Transverse colon (tissue), 4 donors: ENCODE results near the gene ARFGAP2. TPM values are rescaled to one million over a fixed set of nuclear protein-coding genes. Genes with fewer than 3 reads are reported as not detected.

ENCODE experiments used
- DNase-seq: peaks from one replicate; pipeline ENCODE4 v3.0.0-alpha.2; 2019
- H3K27ac ChIP-seq, 4 donors: fragments of 200-600 bp; sonication (generic); 2 replicates each; pipeline ENCODE4 v1.5.1; 2016 to 2018; ENCODE audit warnings: inconsistent platforms in 4 of 4
- H3K27me3 ChIP-seq: fragments of 200-600 bp; sonication (generic); 2 replicates; pipeline ENCODE4 v1.5.1; 2017; ENCODE audit warnings: inconsistent platforms
- H3K36me3 ChIP-seq, 4 donors: fragments of 200-600 bp; sonication (generic); 2 replicates each; pipeline ENCODE4 v1.5.1; 2017 to 2019; ENCODE audit warnings: inconsistent platforms in 4 of 4
- H3K4me1 ChIP-seq, 4 donors: fragments of 200-600 bp; sonication (generic); 2 replicates each; pipeline ENCODE4 v1.5.1; 2017 to 2020; ENCODE audit warnings: inconsistent platforms in 4 of 4
- H3K4me3 ChIP-seq, 4 donors: fragments of 200-600 bp; sonication (generic); 1 replicate in 1 of 4; 2 replicates in 3 of 4; pipeline versions ENCODE4 v1.5.1 to v1.6.1; 2017 to 2019; ENCODE audit warnings: inconsistent platforms in 4 of 4
- H3K9me3 ChIP-seq, 2 donors: fragments of 200-600 bp; sonication (generic); 2 replicates each; pipeline ENCODE4 v1.5.1; 2017 to 2019; ENCODE audit warnings: inconsistent platforms in 2 of 2
- CTCF ChIP-seq, 5 experiments: fragments of 200-600 bp in 3 of 5; fragments of 450-650 bp in 2 of 5; sonication (generic) in 3 of 5; IDR thresholded peaks; 1 replicate in 2 of 5; 2 replicates in 3 of 5; pipeline ENCODE4 v1.5.1; 2016 to 2017; ENCODE audit warnings: antibody characterized with exemption in 5 of 5, inconsistent platforms in 3 of 5, mild to moderate bottlenecking in 2 of 5, moderate library complexity in 1 of 5
- EP300 ChIP-seq: sonication (generic); formaldehyde crosslinking; IDR thresholded peaks from one replicate; pipeline ENCODE4 v1.6.1; 2017; ENCODE audit warnings: antibody characterized with exemption, low read depth
- POLR2A ChIP-seq: fragments of 450-650 bp; IDR thresholded peaks from one replicate; pipeline ENCODE4 v1.6.1; 2016; ENCODE audit warnings: antibody characterized with exemption, mild to moderate bottlenecking, moderate library complexity
- POLR2AphosphoS5 ChIP-seq, 3 donors: sonication (generic); formaldehyde crosslinking; IDR thresholded peaks; one replicate each; pipeline ENCODE4 v1.6.1; 2016; ENCODE audit warnings: antibody characterized with exemption in 3 of 3
- WGBS, 2 donors: methylation state at CpG; one replicate each; pipeline ENCODE4 v1.1.5; 2018; ENCODE audit warnings: low coverage in 1 of 2; 5-methylcytosine and 5-hydroxymethylcytosine counted together
- in situ Hi-C, 4 donors: fragments of 200-750 bp; cut with MboI; loops; one replicate each; pipeline versions ENCODE4 v1.15.0 to v1.15.1; 2017; ENCODE audit warnings: low sequenced_read_pairs in 3 of 4, low pct_ligation_motif_present in 1 of 4, low pct_unique_long_range_greater_than_20kb in 1 of 4
- intact Hi-C: fragments of 100-400 bp; cut with DNase I; formaldehyde crosslinking; loops from one replicate; pipeline ENCODE4 v1.15.1; 2023; ENCODE audit warnings: low total_unique reads
- total RNA-seq, 4 donors: library from RNA; depleted of rRNA; stranded (reverse); fragments of >200 nt; gene quantifications; one replicate each; pipeline ENCODE4 v1.1.0, GENCODE V29; 2016

ARFGAP2 gene
- total RNA-seq, 4 donors from 2014 or later: 123 to 213 (median 132) TPM

DNA sequence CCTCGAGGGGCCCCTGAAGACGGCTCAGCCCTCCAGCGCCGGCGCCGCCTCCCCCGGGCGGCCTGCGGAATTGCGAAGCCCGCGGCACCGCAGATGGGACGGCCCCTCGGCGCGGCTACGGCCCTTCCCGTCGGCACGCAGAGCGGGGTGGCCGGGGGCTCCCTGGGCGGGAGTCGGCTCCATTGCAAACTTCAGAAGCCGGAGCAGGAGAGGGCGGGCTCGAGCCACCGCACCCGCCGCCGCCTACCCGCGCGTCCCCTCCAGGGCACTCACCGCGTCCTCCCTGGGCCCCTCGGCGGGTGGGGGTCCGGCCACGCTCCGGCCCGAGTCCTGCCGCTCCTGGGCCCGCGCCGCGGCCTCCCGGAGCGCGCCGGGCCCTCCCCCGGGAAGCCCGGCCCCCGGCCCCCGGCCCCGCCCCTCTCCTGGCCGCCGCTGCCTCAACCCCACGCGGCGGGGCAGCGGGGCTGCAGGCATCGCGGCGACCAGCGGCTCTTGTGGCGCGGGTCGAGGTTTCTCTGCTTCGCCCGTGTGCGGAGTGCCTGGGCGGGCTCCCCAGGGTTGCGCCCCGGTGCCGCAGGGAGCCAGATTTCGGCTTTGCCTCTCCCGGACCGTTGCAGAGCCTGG is 9.5 kb upstream of the ARFGAP2 start, which contains the start of gene PACSIN3:
Gene PACSIN3, minus strand, starts transcription at position 359 of the 624 bp plus-strand sequence. CDS start 3,707 bp downstream, outside the sequence.
- Histone ChIP-seq H3K27me3 (peaks cover 46% of the 10 kb centered on the region), H3K9me3 (no peaks in the 10 kb centered on the region), H3K27ac (peak within 1 kb of the TSS; percentile 80 to 92 (median 89)), H3K4me1 (peaks cover 10 to 43% (median 34%) of the 10 kb centered on the region in 4 donors), H3K36me3 (no peaks in the 10 kb centered on the region), H3K4me3 (peak within 1 kb of the TSS; percentile 44 to 91 (median 69))
- DNase-seq: peak; percentile 61
- TF ChIP-seq POLR2A: no peak
- peak in 1 of 5 experiments; percentile 39 for TF ChIP-seq CTCF (IDR thresholded peaks at IDR 0.05)
- in situ Hi-C loops (loop anchor here in 1 of 4 donors (25.0 kb wide), 1 partner anchor 176 kb away; the partner anchor contains the start of gene MYBPC3), intact Hi-C loops (no loop called here)
- 1% methylated on average over 36 of the region's 80 CpGs; no CpG with 5 or more reads in 1 of the 2 donors for WGBS, 2 donors

DNA sequence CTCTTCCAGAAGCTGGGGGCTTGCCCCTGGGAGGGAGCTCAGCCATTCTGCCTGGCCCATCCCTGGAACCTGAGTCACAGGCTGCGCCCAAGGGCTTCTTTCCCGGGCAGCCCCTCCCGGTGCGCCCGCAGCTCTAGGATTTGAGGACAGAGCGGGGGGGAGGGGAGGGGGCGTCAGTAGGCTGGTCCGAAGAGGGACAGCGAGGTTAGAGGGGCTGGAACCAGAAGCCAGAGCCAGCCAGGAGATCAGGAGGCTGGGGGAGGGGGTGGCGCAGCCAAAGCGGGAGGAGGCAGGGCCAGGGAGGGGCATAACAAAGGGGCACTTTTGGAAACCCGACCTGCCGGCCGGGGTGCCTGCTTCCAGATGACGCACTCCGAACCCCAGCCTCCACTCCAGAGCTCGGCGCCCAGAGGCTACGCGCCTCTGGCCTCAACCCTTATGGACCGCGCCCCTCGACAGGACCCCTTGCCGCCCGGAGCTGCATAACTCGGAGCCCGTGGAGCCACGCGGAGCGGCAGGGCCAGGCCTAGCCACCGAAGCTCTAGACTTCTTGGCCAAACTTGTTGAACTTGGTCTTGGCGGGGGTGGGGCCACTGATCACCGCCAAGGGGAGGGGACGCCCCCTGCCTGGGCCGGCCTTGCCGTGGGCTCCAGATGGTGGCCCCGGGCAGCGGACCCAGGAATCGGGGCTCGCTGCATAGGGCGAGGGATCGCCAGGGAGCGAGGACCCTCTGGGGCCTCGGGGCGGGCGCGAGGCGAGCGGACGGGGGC is 8.8 kb upstream of the ARFGAP2 start:
- H3K27me3 ChIP-seq: peaks cover 46% of the 10 kb centered on the region
- TF ChIP-seq CTCF (IDR thresholded peaks at IDR 0.05) (no peak), POLR2AphosphoS5 (IDR thresholded peaks at IDR 0.05) (peak; percentile 10 to 54 (median 23)), EP300 (no peak), POLR2A (peak; percentile 22)
- in situ Hi-C loops (loop anchor here in 1 of 4 donors (25.0 kb wide), 1 partner anchor 177 kb away; the partner anchor contains the start of gene MYBPC3), intact Hi-C loops (no loop called here)
- no peaks in the 10 kb centered on the region for H3K36me3 ChIP-seq
- peak; percentile 39 for DNase-seq
- H3K9me3 ChIP-seq: no peaks in the 10 kb centered on the region
- peak overlapping the region; percentile 44 to 91 (median 69) for H3K4me3 ChIP-seq
- WGBS, 2 donors: 20 to 21% methylated on average over 2 to 30 of the region's 50 CpGs
- peaks cover 10 to 43% (median 34%) of the 10 kb centered on the region in 4 donors for H3K4me1 ChIP-seq
- peak overlapping the region; percentile 80 to 92 (median 89) for H3K27ac ChIP-seq

DNA sequence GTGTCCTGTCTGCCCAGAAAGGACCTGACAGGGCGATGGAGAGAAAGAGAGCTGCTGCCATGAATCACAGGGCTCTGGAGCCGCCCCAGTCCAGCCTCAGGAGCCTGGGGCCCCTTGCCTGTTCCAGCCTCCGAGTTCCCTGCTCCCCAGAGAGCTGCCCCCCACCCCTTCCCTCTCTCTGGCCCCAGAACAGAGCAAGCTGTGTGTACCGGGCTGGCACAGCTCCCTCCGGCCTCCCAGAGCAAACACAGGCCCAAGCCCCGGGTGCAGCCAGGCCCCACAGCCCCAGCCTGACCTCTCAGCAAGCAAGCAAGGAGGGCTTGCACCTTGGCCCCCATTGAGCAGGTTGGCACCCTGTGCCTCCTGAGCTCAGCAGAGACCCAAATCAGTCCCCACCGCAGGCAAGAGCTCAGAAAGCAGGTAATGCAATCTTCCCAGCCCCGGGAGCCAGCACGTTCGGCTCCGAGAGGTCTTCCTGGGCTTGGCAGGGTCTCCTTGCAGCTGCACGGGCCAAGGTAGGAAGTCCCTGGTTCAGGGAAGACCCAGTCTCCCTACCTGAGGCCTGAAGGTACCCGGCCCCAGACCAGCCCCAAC is 8.1 kb upstream of the ARFGAP2 start:
- Histone ChIP-seq H3K4me1 (peaks cover 10 to 43% (median 34%) of the 10 kb centered on the region in 4 donors), H3K27ac (peak overlapping the region; percentile 80 to 92 (median 89)), H3K4me3 (peak overlapping the region; percentile 44 to 91 (median 69)), H3K36me3 (no peaks in the 10 kb centered on the region), H3K9me3 (no peaks in the 10 kb centered on the region), H3K27me3 (peaks cover 46% of the 10 kb centered on the region)
- TF ChIP-seq CTCF (IDR thresholded peaks at IDR 0.05) (no peak), POLR2A (no peak), EP300 (no peak), POLR2AphosphoS5 (IDR thresholded peaks at IDR 0.05) (no peak)
- intact Hi-C loops (no loop called here), in situ Hi-C loops (loop anchor here in 1 of 4 donors (25.0 kb wide), 1 partner anchor 177 kb away; the partner anchor contains the start of gene MYBPC3)
- DNase-seq: no peak
- WGBS, 2 donors: 38% methylated on average over 11 of the region's 13 CpGs; no CpG with 5 or more reads in 1 of the 2 donors

DNA sequence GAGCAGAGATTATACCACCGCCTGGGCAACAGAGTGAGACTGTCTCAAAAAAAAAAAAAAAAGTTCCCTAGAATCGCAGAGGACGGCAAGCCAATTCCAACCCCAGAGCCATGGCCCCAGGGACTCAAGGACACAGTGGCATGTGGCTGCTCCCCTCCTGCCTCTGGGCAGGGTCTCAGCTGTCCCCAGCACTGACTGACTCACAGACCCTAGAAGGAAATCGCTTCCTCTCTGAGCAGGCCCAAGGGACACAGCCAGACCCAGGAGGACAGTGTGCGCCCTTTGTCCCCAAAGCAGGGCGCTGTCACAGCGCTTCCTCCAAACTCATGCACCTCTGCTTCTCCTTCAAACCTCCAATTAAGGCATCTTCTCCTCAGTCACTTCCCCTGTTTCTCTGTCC is 7.3 kb upstream of the ARFGAP2 start:
- in situ Hi-C loops: loop anchor here in 1 of 4 donors (25.0 kb wide), 1 partner anchor 178 kb away; the partner anchor contains the start of gene MYBPC3

More for the DNA sequence above, 7.3 kb upstream of the ARFGAP2 start:
- no peak for DNase-seq
- H3K27me3 ChIP-seq: peaks cover 44% of the 10 kb centered on the region
- intact Hi-C loops: no loop called here
- 73 to 93% methylated on average over 3 to 7 of the region's 7 CpGs for WGBS, 2 donors
- no peaks in the 10 kb centered on the region for H3K36me3 ChIP-seq
- H3K27ac ChIP-seq: peak overlapping the region; percentile 80 to 92 (median 89)
- H3K4me1 ChIP-seq: peaks cover 10 to 39% (median 32%) of the 10 kb centered on the region in 4 donors
- TF ChIP-seq POLR2AphosphoS5 (IDR thresholded peaks at IDR 0.05): no peak
- no peak for TF ChIP-seq POLR2A
- no peak for TF ChIP-seq EP300
- no peak for TF ChIP-seq CTCF (IDR thresholded peaks at IDR 0.05)
- no peak overlapping the region for H3K4me3 ChIP-seq
- H3K9me3 ChIP-seq: no peaks in the 10 kb centered on the region
